ENCODE data around the gene BTG4.

The BTG4 gene

GRCh38 chr11:111455291-111456085 is 56.7 kb downstream of the BTG4 start:
- DNase-seq (ENCODE audit: low read depth) = no peak

DNA sequence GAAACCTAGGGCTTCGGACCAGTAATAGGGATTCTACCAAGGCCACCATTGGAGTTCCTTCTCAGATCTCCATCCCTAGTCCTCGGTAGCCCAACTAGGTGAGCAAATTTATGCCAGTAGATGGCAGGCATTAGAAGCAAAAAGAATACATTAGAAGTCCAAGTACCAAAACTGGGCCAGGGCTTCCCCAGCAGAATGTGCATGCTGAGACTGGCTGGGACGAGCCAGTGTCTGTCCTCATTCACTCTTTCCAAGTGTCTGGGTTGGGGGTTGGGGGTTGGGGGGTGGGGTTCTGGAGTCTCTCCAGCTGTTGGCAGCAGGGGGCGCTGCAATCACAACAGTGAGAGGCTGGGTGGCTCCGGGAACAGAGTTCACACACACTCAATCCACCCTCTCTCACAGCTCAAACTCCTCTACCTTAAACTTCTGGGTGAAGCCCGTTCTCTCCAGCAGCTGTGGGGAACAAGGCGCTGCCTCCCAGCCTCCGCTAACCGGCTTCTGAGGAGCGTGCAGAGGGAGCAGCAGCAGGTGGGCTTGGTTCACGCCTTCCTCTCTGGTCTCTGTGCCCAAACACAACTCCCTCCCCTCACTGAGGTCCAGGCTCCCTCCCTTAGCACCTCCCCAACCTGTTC is 57.5 kb downstream of the BTG4 start:
- peak; percentile 20 for DNase-seq (ENCODE audit: low read depth)

- DNase-seq (ENCODE audit: low read depth) = no peak
These were observed 59.2 kb downstream of the BTG4 start for GRCh38 chr11:111452817-111453552.

- no peak for DNase-seq (ENCODE audit: low read depth)
These were observed 60.0 kb downstream of the BTG4 start for GRCh38 chr11:111452146-111452545.

GRCh38 chr11:111450480-111451320 is 61.5 kb downstream of the BTG4 start:
- DNase-seq (ENCODE audit: low read depth) = no peak

- DNase-seq (ENCODE audit: low read depth) = no peak
These were observed 62.3 kb downstream of the BTG4 start for GRCh38 chr11:111449696-111450479.

DNA sequence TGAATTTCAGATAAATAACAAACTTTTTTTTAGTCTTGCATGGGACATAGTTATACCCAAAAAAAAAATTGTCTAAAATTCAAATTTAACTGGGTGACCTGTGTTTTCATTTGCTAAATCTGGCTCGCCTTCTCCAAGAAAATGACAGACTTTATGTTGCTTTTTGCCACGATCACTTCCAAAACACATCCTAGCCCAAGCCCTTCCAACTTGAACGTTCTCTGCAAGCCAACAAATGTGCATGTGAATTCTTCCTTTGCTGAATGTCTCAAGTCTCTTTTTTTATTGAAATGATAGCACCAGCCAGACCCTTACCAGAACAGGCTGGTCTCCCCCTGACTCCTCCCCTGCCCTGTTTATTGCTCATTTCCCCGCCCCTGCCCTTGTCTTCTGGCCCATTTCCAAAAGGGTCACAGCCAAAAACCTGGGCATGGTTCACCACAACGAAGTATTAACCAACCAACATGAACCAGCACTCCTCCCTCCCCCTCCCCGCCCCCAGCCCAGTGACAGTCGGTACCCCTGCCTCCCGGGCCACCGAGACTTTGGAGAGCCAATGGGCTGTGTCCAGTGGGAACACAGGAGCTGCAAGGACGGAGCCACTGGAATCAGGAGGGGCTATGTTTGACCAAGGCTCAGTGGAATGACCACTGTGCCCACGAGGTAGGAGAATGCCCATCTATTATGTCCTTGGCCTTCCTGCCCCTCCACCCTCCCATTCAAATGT is 63.2 kb downstream of the BTG4 start:
- no peak for DNase-seq (ENCODE audit: low read depth)

- DNase-seq (ENCODE audit: low read depth) = no peak
These were observed 63.8 kb downstream of the BTG4 start for GRCh38 chr11:111448414-111448813.

GRCh38 chr11:111447931-111448330 is 64.3 kb downstream of the BTG4 start:
- DNase-seq (ENCODE audit: low read depth) = no peak

DNA sequence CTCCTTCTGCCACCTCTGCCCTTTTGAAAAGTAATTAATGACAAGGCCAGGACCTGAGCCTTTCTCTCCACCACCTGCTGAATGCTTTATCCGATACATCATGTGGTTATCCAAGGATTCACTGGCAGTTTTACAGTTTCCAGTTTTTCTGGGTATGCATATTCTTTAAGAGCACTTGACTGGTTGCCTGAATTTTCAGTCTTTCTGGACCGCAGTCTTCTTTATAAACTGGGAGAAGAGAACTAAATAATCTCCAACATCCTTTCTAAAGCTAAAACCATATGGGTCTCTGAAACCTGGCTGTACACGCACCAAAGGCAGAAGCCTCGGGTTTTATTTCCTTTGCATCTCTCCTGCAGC is 65.1 kb downstream of the BTG4 start:
- no peak for DNase-seq (ENCODE audit: low read depth)

- DNase-seq (ENCODE audit: low read depth) = peak; percentile 43
These were observed 65.6 kb downstream of the BTG4 start for GRCh38 chr11:111446404-111447111.

- DNase-seq (ENCODE audit: low read depth) = no peak
These were observed 66.6 kb downstream of the BTG4 start for GRCh38 chr11:111445586-111445985.

Data from stimulated activated CD8-positive, alpha-beta memory T cell treated with anti-CD3 and anti-CD28 coated beads, Interleukin-15, amount 100 ng/mL, for 1 hour (primary cell).